Body of pancreas (tissue), 4 donors: ENCODE results near the gene CTAGE4.
"Not testable (repeated sequence)": the region's sequence is repeated elsewhere in the genome, so short reads cannot be mapped to it uniquely, and the experiment has no call there.

Experiments
- CTCF ChIP-seq, 7 experiments: fragments of 450-650 bp in 4 of 7; fragments of 200-600 bp in 3 of 7; sonication (generic) in 3 of 7; IDR thresholded peaks; one replicate each; pipeline ENCODE4 v1.5.1; 2016 to 2019; ENCODE audit warnings: antibody characterized with exemption in 7 of 7
- POLR2A ChIP-seq, 3 donors: fragments of 450-650 bp; IDR thresholded peaks; one replicate each; pipeline ENCODE4 v1.6.1; 2016; ENCODE audit warnings: antibody characterized with exemption in 3 of 3, mild to moderate bottlenecking in 2 of 3

GRCh38 chr7:144219149-144219548 lies 35.9 kb downstream of the CTAGE4 start:
- TF ChIP-seq CTCF, POLR2A (IDR thresholded peaks at IDR 0.05): not testable (repeated sequence)
